ENCODE data around the gene CCDC28B.
A peak's percentile ranks its signal among the peaks of the same experiment; 100 is the strongest.

CCDC28B gene

GRCh38 chr1:32215629-32216480, 15.5 kb downstream of the CCDC28B start:
- DNase-seq (ENCODE audit: insufficient read length, low spot score): peak; percentile 56
- peak; percentile 81 for FAIRE-seq
- no peak for TF ChIP-seq TAF1 (IDR thresholded peaks at IDR 0.05; ENCODE audit: low read depth, low read length)
- TF ChIP-seq POLR2AphosphoS5 (IDR thresholded peaks at IDR 0.05; ENCODE audit: low read depth, low read length): no peak
- no peak for TF ChIP-seq POU2F2 (IDR thresholded peaks at IDR 0.05; ENCODE audit: low read depth, low read length)
- TF ChIP-seq PAX5 (IDR thresholded peaks at IDR 0.05; ENCODE audit: insufficient read depth, low read length, severe bottlenecking): no peak
- no peak for TF ChIP-seq SPI1 (IDR thresholded peaks at IDR 0.05; ENCODE audit: low read depth, low read length)
- no peak for TF ChIP-seq POLR2A (IDR thresholded peaks at IDR 0.05; ENCODE audit: low read depth, low read length)

GRCh38 chr1:32216566-32216965, 16.2 kb downstream of the CCDC28B start:
- no peak for TF ChIP-seq POU2F2 (IDR thresholded peaks at IDR 0.05; ENCODE audit: low read depth, low read length)
- TF ChIP-seq SPI1 (IDR thresholded peaks at IDR 0.05; ENCODE audit: low read depth, low read length): no peak
- TF ChIP-seq PAX5 (IDR thresholded peaks at IDR 0.05; ENCODE audit: insufficient read depth, low read length, severe bottlenecking): no peak
- no peak for TF ChIP-seq TAF1 (IDR thresholded peaks at IDR 0.05; ENCODE audit: low read depth, low read length)
- no peak for TF ChIP-seq POLR2AphosphoS5 (IDR thresholded peaks at IDR 0.05; ENCODE audit: low read depth, low read length)
- no peak for TF ChIP-seq POLR2A (IDR thresholded peaks at IDR 0.05; ENCODE audit: low read depth, low read length)
- DNase-seq (ENCODE audit: insufficient read length, low spot score): no peak
- no peak for FAIRE-seq

GRCh38 chr1:32219022-32219421, 18.6 kb downstream of the CCDC28B start:
- DNase-seq (ENCODE audit: insufficient read length, low spot score): no peak
- TF ChIP-seq POLR2A (IDR thresholded peaks at IDR 0.05; ENCODE audit: low read depth, low read length): no peak
- TF ChIP-seq TAF1 (IDR thresholded peaks at IDR 0.05; ENCODE audit: low read depth, low read length): no peak
- no peak for TF ChIP-seq POLR2AphosphoS5 (IDR thresholded peaks at IDR 0.05; ENCODE audit: low read depth, low read length)
- TF ChIP-seq PAX5 (IDR thresholded peaks at IDR 0.05; ENCODE audit: insufficient read depth, low read length, severe bottlenecking): no peak
- no peak for TF ChIP-seq SPI1 (IDR thresholded peaks at IDR 0.05; ENCODE audit: low read depth, low read length)
- TF ChIP-seq POU2F2 (IDR thresholded peaks at IDR 0.05; ENCODE audit: low read depth, low read length): no peak

GRCh38 chr1:32220746-32221580, 20.6 kb downstream of the CCDC28B start:
- TF ChIP-seq PAX5 (IDR thresholded peaks at IDR 0.05; ENCODE audit: insufficient read depth, low read length, severe bottlenecking): no peak
- no peak for TF ChIP-seq TAF1 (IDR thresholded peaks at IDR 0.05; ENCODE audit: low read depth, low read length)
- TF ChIP-seq SPI1 (IDR thresholded peaks at IDR 0.05; ENCODE audit: low read depth, low read length): no peak
- TF ChIP-seq POLR2AphosphoS5 (IDR thresholded peaks at IDR 0.05; ENCODE audit: low read depth, low read length): no peak
- no peak for TF ChIP-seq POU2F2 (IDR thresholded peaks at IDR 0.05; ENCODE audit: low read depth, low read length)
- TF ChIP-seq POLR2A (IDR thresholded peaks at IDR 0.05; ENCODE audit: low read depth, low read length): no peak
- FAIRE-seq (no peak), DNase-seq (ENCODE audit: insufficient read length, low spot score) (no peak)

More at GRCh38 chr1:32219022-32219421, 18.6 kb downstream of the CCDC28B start:
- no peak for FAIRE-seq

- DNase-seq (ENCODE audit: insufficient read length, low spot score): no peak
- FAIRE-seq: peak; percentile 33
- no peak for TF ChIP-seq SPI1 (IDR thresholded peaks at IDR 0.05; ENCODE audit: low read depth, low read length)
- no peak for TF ChIP-seq PAX5 (IDR thresholded peaks at IDR 0.05; ENCODE audit: insufficient read depth, low read length, severe bottlenecking)
- no peak for TF ChIP-seq TAF1 (IDR thresholded peaks at IDR 0.05; ENCODE audit: low read depth, low read length)
- no peak for TF ChIP-seq POLR2AphosphoS5 (IDR thresholded peaks at IDR 0.05; ENCODE audit: low read depth, low read length)
- TF ChIP-seq POLR2A (IDR thresholded peaks at IDR 0.05; ENCODE audit: low read depth, low read length): no peak
- no peak for TF ChIP-seq POU2F2 (IDR thresholded peaks at IDR 0.05; ENCODE audit: low read depth, low read length)
These were observed 21.2 kb downstream of the CCDC28B start for GRCh38 chr1:32221581-32221979.

DNA sequence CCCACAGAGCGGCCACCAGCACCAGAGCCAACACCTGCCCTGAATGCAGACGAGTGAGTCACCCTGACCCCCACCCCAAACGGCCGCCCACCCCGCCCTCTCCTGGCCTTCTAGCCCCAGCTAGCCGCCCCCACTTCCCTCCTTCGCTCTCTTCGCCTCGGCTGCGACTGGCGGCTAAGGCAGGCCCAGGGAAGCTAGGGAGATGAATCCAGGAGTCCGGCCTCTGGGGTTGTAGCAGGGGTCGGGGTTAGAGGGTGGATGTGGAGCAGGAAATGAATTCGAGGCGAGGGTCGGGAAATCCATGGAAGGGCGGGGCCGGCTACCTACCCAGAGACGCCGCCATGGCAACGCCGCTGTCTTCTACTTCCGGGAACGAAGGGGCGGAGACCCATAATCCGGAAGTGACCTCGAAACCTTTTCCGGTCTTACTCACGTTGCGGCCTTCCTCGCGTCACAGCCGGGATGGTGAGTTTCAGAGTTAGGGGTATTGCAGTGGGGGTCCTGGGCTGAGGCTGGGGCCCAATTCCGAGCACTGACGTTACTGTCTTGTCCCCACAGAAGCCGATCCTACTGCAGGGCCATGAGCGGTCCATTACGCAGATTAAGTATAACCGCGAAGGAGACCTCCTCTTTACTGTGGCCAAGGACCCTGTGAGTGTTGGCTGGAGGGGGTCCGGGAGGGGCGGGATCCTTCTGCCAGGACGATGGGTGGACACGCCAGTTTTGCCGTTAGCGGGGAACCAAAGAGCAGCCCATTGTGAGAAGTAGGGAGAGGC, 21.8 kb downstream of the CCDC28B start, which contains the start of the genes EIF3I and TMEM234:
TSS of gene EIF3I (plus strand) at position 428 of the 776 bp plus-strand sequence. CDS start at position 463, 35 bp downstream.
TSS of gene TMEM234 (minus strand) at position 374 of the 776 bp plus-strand sequence. CDS start at position 343, 31 bp downstream.
- TF ChIP-seq POU2F2 (IDR thresholded peaks at IDR 0.05; ENCODE audit: low read depth, low read length) (no peak), TAF1 (IDR thresholded peaks at IDR 0.05; ENCODE audit: low read depth, low read length) (peak; percentile 86), POLR2AphosphoS5 (IDR thresholded peaks at IDR 0.05; ENCODE audit: low read depth, low read length) (peak; percentile 90), SPI1 (IDR thresholded peaks at IDR 0.05; ENCODE audit: low read depth, low read length) (peak; percentile 25; the same call in 1 of the 2 replicates), PAX5 (IDR thresholded peaks at IDR 0.05; ENCODE audit: insufficient read depth, low read length, severe bottlenecking) (no peak), POLR2A (IDR thresholded peaks at IDR 0.05; ENCODE audit: low read depth, low read length) (peak; percentile 87)
- DNase-seq (ENCODE audit: insufficient read length, low spot score): peak; percentile 92
- FAIRE-seq: peak; percentile 95

- no peak for FAIRE-seq
- TF ChIP-seq POLR2A (IDR thresholded peaks at IDR 0.05; ENCODE audit: low read depth, low read length): no peak
- TF ChIP-seq TAF1 (IDR thresholded peaks at IDR 0.05; ENCODE audit: low read depth, low read length): no peak
- no peak for TF ChIP-seq POLR2AphosphoS5 (IDR thresholded peaks at IDR 0.05; ENCODE audit: low read depth, low read length)
- TF ChIP-seq POU2F2 (IDR thresholded peaks at IDR 0.05; ENCODE audit: low read depth, low read length): no peak
- TF ChIP-seq PAX5 (IDR thresholded peaks at IDR 0.05; ENCODE audit: insufficient read depth, low read length, severe bottlenecking): no peak
- no peak for TF ChIP-seq SPI1 (IDR thresholded peaks at IDR 0.05; ENCODE audit: low read depth, low read length)
These were observed 23.3 kb downstream of the CCDC28B start for GRCh38 chr1:32223683-32224082.

GRCh38 chr1:32224285-32224684, 23.9 kb downstream of the CCDC28B start:
- DNase-seq (ENCODE audit: insufficient read length, low spot score) (no peak), FAIRE-seq (no peak)
- TF ChIP-seq SPI1 (IDR thresholded peaks at IDR 0.05; ENCODE audit: low read depth, low read length) (no peak), POU2F2 (IDR thresholded peaks at IDR 0.05; ENCODE audit: low read depth, low read length) (no peak)

More at GRCh38 chr1:32223683-32224082, 23.3 kb downstream of the CCDC28B start:
- no peak for DNase-seq (ENCODE audit: insufficient read length, low spot score)
